ENCODE data around the gene HPSE2. TPM values are rescaled to one million over a fixed set of nuclear protein-coding genes. Genes with fewer than 3 reads are reported as not detected.

The HPSE2 gene
- total RNA-seq, 5 donors from 2014 or later (not counting 1 experiment from before 2014, with no cell fraction given): 0.13 to 0.23 (median 0.18) TPM; not detected in 1

- peaks cover 0 to 4% (median 0%) of the 10 kb centered on the region in 3 donors for H3K9me3 Mint-ChIP-seq
- no peak overlapping the region for H3K4me3 ChIP-seq (ENCODE audit: control insufficient read depth in 1 of 2, extremely low read depth in 1 of 2, low read length in 1 of 2)
- no peak overlapping the region for H3K27ac Mint-ChIP-seq
- DNase-seq: no peak
- WGBS (ENCODE audit: insufficient coverage): 38% methylated on average over 1 of the region's 2 CpGs
- H3K27me3 Mint-ChIP-seq: no peaks in the 10 kb centered on the region
- POLR2A ChIA-PET: no interaction called here
- no peaks in the 10 kb centered on the region for H3K27me3 ChIP-seq (replicated peaks in 1 of 2; ENCODE audit: control insufficient read depth in 2 of 2, extremely low read depth in 1 of 2, insufficient read depth in 2 of 2, low read length in 1 of 2)
- no peak for ATAC-seq (replicated peaks in 1 of 4)
- CTCF ChIA-PET: no interaction called here
- H3K36me3 Mint-ChIP-seq: no peaks in the 10 kb centered on the region
- H3K36me3 ChIP-seq (ENCODE audit: control insufficient read depth in 2 of 2, extremely low read depth in 1 of 2, insufficient read depth in 1 of 2, low read length in 1 of 2): no peaks in the 10 kb centered on the region
- no peaks in the 10 kb centered on the region for H3K4me1 Mint-ChIP-seq
- no peak overlapping the region for H3K27ac ChIP-seq (ENCODE audit: low read length)
- no peak overlapping the region for H3K4me3 Mint-ChIP-seq
- no peaks in the 10 kb centered on the region for H3K4me1 ChIP-seq (ENCODE audit: control insufficient read depth in 1 of 2, extremely low read depth in 1 of 2, insufficient read depth in 2 of 2, low read length in 2 of 2)
- no peaks in the 10 kb centered on the region for H3K9me3 ChIP-seq
Measured at GRCh38 chr10:98921316-98921715, 314.3 kb downstream of the HPSE2 start.

- H3K27me3 ChIP-seq (replicated peaks in 1 of 2; ENCODE audit: control insufficient read depth in 2 of 2, extremely low read depth in 1 of 2, insufficient read depth in 2 of 2, low read length in 1 of 2): no peaks in the 10 kb centered on the region
- Mint-ChIP-seq H3K9me3 (peaks cover 0 to 4% (median 0%) of the 10 kb centered on the region in 3 donors), H3K27me3 (no peaks in the 10 kb centered on the region), H3K4me3 (no peak overlapping the region), H3K36me3 (no peaks in the 10 kb centered on the region), H3K27ac (no peak overlapping the region), H3K4me1 (no peaks in the 10 kb centered on the region)
- CTCF ChIA-PET: no interaction called here
- H3K27ac ChIP-seq (ENCODE audit: low read length): no peak overlapping the region
- H3K4me1 ChIP-seq (ENCODE audit: control insufficient read depth in 1 of 2, extremely low read depth in 1 of 2, insufficient read depth in 2 of 2, low read length in 2 of 2): no peaks in the 10 kb centered on the region
- ATAC-seq (replicated peaks in 1 of 4) (no peak), DNase-seq (no peak)
- WGBS (ENCODE audit: insufficient coverage): 50% methylated on average over 1 of the region's 2 CpGs
- POLR2A ChIA-PET: no interaction called here
- H3K4me3 ChIP-seq (ENCODE audit: control insufficient read depth in 1 of 2, extremely low read depth in 1 of 2, low read length in 1 of 2): no peak overlapping the region
- no peaks in the 10 kb centered on the region for H3K36me3 ChIP-seq (ENCODE audit: control insufficient read depth in 2 of 2, extremely low read depth in 1 of 2, insufficient read depth in 1 of 2, low read length in 1 of 2)
- no peaks in the 10 kb centered on the region for H3K9me3 ChIP-seq
Measured at GRCh38 chr10:98920807-98921206, 314.8 kb downstream of the HPSE2 start.

- CTCF ChIA-PET: no interaction called here
- POLR2A ChIA-PET: no interaction called here
Measured at GRCh38 chr10:98920360-98920759, 315.3 kb downstream of the HPSE2 start.

GRCh38 chr10:98919899-98920298 lies 315.8 kb downstream of the HPSE2 start:
- no peak overlapping the region for H3K27ac Mint-ChIP-seq
- no peaks in the 10 kb centered on the region for H3K27me3 Mint-ChIP-seq
- no peaks in the 10 kb centered on the region for H3K4me1 Mint-ChIP-seq
- no peak overlapping the region for H3K4me3 ChIP-seq (ENCODE audit: control insufficient read depth in 1 of 2, extremely low read depth in 1 of 2, low read length in 1 of 2)
- no peaks in the 10 kb centered on the region for H3K36me3 ChIP-seq (ENCODE audit: control insufficient read depth in 2 of 2, extremely low read depth in 1 of 2, insufficient read depth in 1 of 2, low read length in 1 of 2)
- H3K4me1 ChIP-seq (ENCODE audit: control insufficient read depth in 1 of 2, extremely low read depth in 1 of 2, insufficient read depth in 2 of 2, low read length in 2 of 2): no peaks in the 10 kb centered on the region
- no peak overlapping the region for H3K27ac ChIP-seq (ENCODE audit: low read length)
- peaks cover 0 to 4% (median 0%) of the 10 kb centered on the region in 3 donors for H3K9me3 Mint-ChIP-seq
- H3K27me3 ChIP-seq (replicated peaks in 1 of 2; ENCODE audit: control insufficient read depth in 2 of 2, extremely low read depth in 1 of 2, insufficient read depth in 2 of 2, low read length in 1 of 2): no peaks in the 10 kb centered on the region
- WGBS (ENCODE audit: insufficient coverage): 64% methylated on average over 2 of the region's 2 CpGs
- H3K4me3 Mint-ChIP-seq: no peak overlapping the region
- ATAC-seq (replicated peaks in 1 of 4) (no peak), DNase-seq (no peak)
- POLR2A ChIA-PET: no interaction called here
- H3K36me3 Mint-ChIP-seq: no peaks in the 10 kb centered on the region
- H3K9me3 ChIP-seq: no peaks in the 10 kb centered on the region
- CTCF ChIA-PET: no interaction called here

More at GRCh38 chr10:98920360-98920759, 315.3 kb downstream of the HPSE2 start:
- no peaks in the 10 kb centered on the region for H3K27me3 Mint-ChIP-seq
- H3K27ac Mint-ChIP-seq: no peak overlapping the region
- no peak overlapping the region for H3K27ac ChIP-seq (ENCODE audit: low read length)
- DNase-seq: no peak
- peaks cover 0 to 4% (median 0%) of the 10 kb centered on the region in 3 donors for H3K9me3 Mint-ChIP-seq
- no peaks in the 10 kb centered on the region for H3K27me3 ChIP-seq (replicated peaks in 1 of 2; ENCODE audit: control insufficient read depth in 2 of 2, extremely low read depth in 1 of 2, insufficient read depth in 2 of 2, low read length in 1 of 2)
- no peaks in the 10 kb centered on the region for H3K4me1 Mint-ChIP-seq
- no peak overlapping the region for H3K4me3 Mint-ChIP-seq
- no peaks in the 10 kb centered on the region for H3K36me3 ChIP-seq (ENCODE audit: control insufficient read depth in 2 of 2, extremely low read depth in 1 of 2, insufficient read depth in 1 of 2, low read length in 1 of 2)
- no peak for ATAC-seq (replicated peaks in 1 of 4)
- no peaks in the 10 kb centered on the region for H3K36me3 Mint-ChIP-seq
- H3K9me3 ChIP-seq: no peaks in the 10 kb centered on the region
- no peak overlapping the region for H3K4me3 ChIP-seq (ENCODE audit: control insufficient read depth in 1 of 2, extremely low read depth in 1 of 2, low read length in 1 of 2)
- H3K4me1 ChIP-seq (ENCODE audit: control insufficient read depth in 1 of 2, extremely low read depth in 1 of 2, insufficient read depth in 2 of 2, low read length in 2 of 2): no peaks in the 10 kb centered on the region

- H3K4me3 Mint-ChIP-seq: no peak overlapping the region
- POLR2A ChIA-PET: no interaction called here
- ATAC-seq (replicated peaks in 1 of 4): no peak
Measured at GRCh38 chr10:98917828-98918227, 317.8 kb downstream of the HPSE2 start.

GRCh38 chr10:98916526-98917125 lies 319.0 kb downstream of the HPSE2 start:
- WGBS (ENCODE audit: insufficient coverage): no CpG with 5 or more reads among the region's 1 CpG
- no peak for ATAC-seq (replicated peaks in 1 of 4)
- Histone ChIP-seq H3K4me3 (ENCODE audit: control insufficient read depth in 1 of 2, extremely low read depth in 1 of 2, low read length in 1 of 2) (no peak overlapping the region), H3K36me3 (ENCODE audit: control insufficient read depth in 2 of 2, extremely low read depth in 1 of 2, insufficient read depth in 1 of 2, low read length in 1 of 2) (no peaks in the 10 kb centered on the region), H3K9me3 (no peaks in the 10 kb centered on the region), H3K27ac (ENCODE audit: low read length) (no peak overlapping the region), H3K4me1 (ENCODE audit: control insufficient read depth in 1 of 2, extremely low read depth in 1 of 2, insufficient read depth in 2 of 2, low read length in 2 of 2) (no peaks in the 10 kb centered on the region), H3K27me3 (replicated peaks in 1 of 2; ENCODE audit: control insufficient read depth in 2 of 2, extremely low read depth in 1 of 2, insufficient read depth in 2 of 2, low read length in 1 of 2) (no peaks in the 10 kb centered on the region)
- Mint-ChIP-seq H3K27me3 (no peaks in the 10 kb centered on the region), H3K27ac (no peak overlapping the region), H3K36me3 (no peaks in the 10 kb centered on the region), H3K9me3 (no peaks in the 10 kb centered on the region), H3K4me3 (no peak overlapping the region), H3K4me1 (no peaks in the 10 kb centered on the region)
- DNase-seq: no peak
- CTCF ChIA-PET: no interaction called here
- POLR2A ChIA-PET: no interaction called here

More at GRCh38 chr10:98917828-98918227, 317.8 kb downstream of the HPSE2 start:
- CTCF ChIA-PET: no interaction called here
- Histone ChIP-seq H3K36me3 (ENCODE audit: control insufficient read depth in 2 of 2, extremely low read depth in 1 of 2, insufficient read depth in 1 of 2, low read length in 1 of 2) (no peaks in the 10 kb centered on the region), H3K27me3 (replicated peaks in 1 of 2; ENCODE audit: control insufficient read depth in 2 of 2, extremely low read depth in 1 of 2, insufficient read depth in 2 of 2, low read length in 1 of 2) (no peaks in the 10 kb centered on the region), H3K27ac (ENCODE audit: low read length) (no peak overlapping the region), H3K4me3 (ENCODE audit: control insufficient read depth in 1 of 2, extremely low read depth in 1 of 2, low read length in 1 of 2) (no peak overlapping the region), H3K9me3 (no peaks in the 10 kb centered on the region), H3K4me1 (ENCODE audit: control insufficient read depth in 1 of 2, extremely low read depth in 1 of 2, insufficient read depth in 2 of 2, low read length in 2 of 2) (no peaks in the 10 kb centered on the region)
- Mint-ChIP-seq H3K27me3 (no peaks in the 10 kb centered on the region), H3K4me1 (no peaks in the 10 kb centered on the region), H3K9me3 (no peaks in the 10 kb centered on the region), H3K27ac (no peak overlapping the region), H3K36me3 (no peaks in the 10 kb centered on the region)
- DNase-seq: no peak
- WGBS (ENCODE audit: insufficient coverage): no CpG with 5 or more reads among the region's 2 CpGs

GRCh38 chr10:98915911-98916310 lies 319.7 kb downstream of the HPSE2 start:
- DNase-seq: no peak
- no CpG with 5 or more reads among the region's 1 CpG for WGBS (ENCODE audit: insufficient coverage)
- POLR2A ChIA-PET: no interaction called here
- Mint-ChIP-seq H3K36me3 (no peaks in the 10 kb centered on the region), H3K9me3 (peaks cover 0 to 4% (median 0%) of the 10 kb centered on the region in 3 donors), H3K27me3 (no peaks in the 10 kb centered on the region), H3K27ac (no peak overlapping the region), H3K4me3 (no peak overlapping the region), H3K4me1 (no peaks in the 10 kb centered on the region)
- ATAC-seq (replicated peaks in 1 of 4): no peak
- Histone ChIP-seq H3K27ac (ENCODE audit: low read length) (no peak overlapping the region), H3K4me3 (ENCODE audit: control insufficient read depth in 1 of 2, extremely low read depth in 1 of 2, low read length in 1 of 2) (no peak overlapping the region), H3K36me3 (ENCODE audit: control insufficient read depth in 2 of 2, extremely low read depth in 1 of 2, insufficient read depth in 1 of 2, low read length in 1 of 2) (no peaks in the 10 kb centered on the region), H3K4me1 (ENCODE audit: control insufficient read depth in 1 of 2, extremely low read depth in 1 of 2, insufficient read depth in 2 of 2, low read length in 2 of 2) (no peaks in the 10 kb centered on the region), H3K27me3 (replicated peaks in 1 of 2; ENCODE audit: control insufficient read depth in 2 of 2, extremely low read depth in 1 of 2, insufficient read depth in 2 of 2, low read length in 1 of 2) (no peaks in the 10 kb centered on the region), H3K9me3 (no peaks in the 10 kb centered on the region)
- CTCF ChIA-PET: no interaction called here
